ENCODE measurements around the gene WRAP53.
"Not testable (repeated sequence)": the region's sequence is repeated elsewhere in the genome, so short reads cannot be mapped to it uniquely, and the experiment has no call there.

WRAP53 gene

DNA sequence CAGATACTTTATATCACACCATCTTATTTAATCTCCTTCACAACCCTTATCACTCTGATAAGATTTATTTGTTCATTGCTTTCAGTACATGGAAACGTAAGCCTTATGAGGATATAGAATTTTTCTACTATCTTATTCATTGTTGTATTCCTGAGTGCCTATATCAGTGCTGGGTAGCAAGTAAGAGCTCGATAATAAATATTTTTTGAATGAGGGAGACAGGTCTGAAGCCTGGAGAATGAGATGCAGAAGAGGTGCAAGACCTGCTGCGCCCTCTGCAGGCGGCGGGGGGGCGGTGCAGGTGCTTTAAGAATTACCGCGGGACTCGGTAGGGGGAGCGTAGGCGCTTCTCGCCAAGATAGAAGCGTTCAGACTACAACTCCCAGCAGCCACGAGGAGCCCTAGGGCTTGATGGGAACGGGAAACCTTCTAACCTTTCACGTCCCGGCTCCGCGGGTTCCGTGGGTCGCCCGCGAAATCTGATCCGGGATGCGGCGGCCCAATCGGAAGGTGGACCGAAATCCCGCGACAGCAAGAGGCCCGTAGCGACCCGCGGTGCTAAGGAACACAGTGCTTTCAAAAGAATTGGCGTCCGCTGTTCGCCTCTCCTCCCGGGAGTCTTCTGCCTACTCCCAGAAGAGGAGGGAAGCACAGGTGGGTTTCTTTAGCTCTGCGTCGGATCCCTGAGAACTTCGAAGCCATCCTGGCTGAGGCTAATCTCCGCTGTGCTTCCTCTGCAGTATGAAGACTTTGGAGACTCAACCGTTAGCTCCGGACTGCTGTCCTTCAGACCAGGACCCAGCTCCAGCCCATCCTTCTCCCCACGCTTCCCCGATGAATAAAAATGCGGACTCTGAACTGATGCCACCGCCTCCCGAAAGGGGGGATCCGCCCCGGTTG lies at the start of gene WRAP53:
TSS of gene WRAP53 (plus strand) at position 570 of the 900 bp plus-strand sequence. CDS start at position 742, 172 bp downstream.
- Histone ChIP-seq H2AFZ (ENCODE audit: low read depth, low read length) (peak within 1 kb of the TSS; percentile 24), H3K4me1 (ENCODE audit: insufficient read depth, low read length) (peaks cover 33% of the 10 kb centered on the region), H3K9me3 (ENCODE audit: low read length) (no peaks in the 10 kb centered on the region), H3K36me3 (ENCODE audit: insufficient read depth, low read length) (peaks cover 4% of the 10 kb centered on the region), H3K27me3 (ENCODE audit: insufficient read depth, low read length) (no peaks in the 10 kb centered on the region), H3K4me3 (ENCODE audit: low read length) (peak within 1 kb of the TSS; percentile 83)

DNA sequence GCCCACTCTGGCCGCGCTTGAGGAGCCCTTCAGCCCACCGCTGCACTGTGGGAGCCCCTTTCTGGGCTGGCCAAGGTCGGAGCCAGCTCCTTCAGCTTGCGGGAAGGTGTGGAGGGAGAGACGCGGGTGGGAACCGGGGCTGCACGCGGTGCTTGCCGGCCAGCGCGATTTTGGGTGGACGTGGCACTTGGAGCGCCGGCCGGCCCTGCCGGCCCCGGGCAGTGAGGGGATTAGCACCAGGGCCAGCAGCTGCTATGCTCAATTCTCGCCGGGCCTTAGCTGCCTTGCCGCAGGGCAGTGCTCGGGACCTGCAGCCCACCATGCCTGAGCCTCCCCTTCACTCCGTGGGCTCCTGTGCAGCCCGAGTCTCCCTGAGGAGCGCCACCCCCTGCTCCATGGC lies 47.5 kb upstream of the WRAP53 start:
- Histone ChIP-seq H3K36me3 (ENCODE audit: insufficient read depth, low read length) (no peaks in the 10 kb centered on the region), H3K27me3 (ENCODE audit: insufficient read depth, low read length) (no peaks in the 10 kb centered on the region), H3K4me3 (ENCODE audit: low read length) (no peak overlapping the region), H3K4me1 (ENCODE audit: insufficient read depth, low read length) (peaks cover 7% of the 10 kb centered on the region), H2AFZ (ENCODE audit: low read depth, low read length) (no peak overlapping the region), H3K9me3 (ENCODE audit: low read length) (no peaks in the 10 kb centered on the region)

DNA sequence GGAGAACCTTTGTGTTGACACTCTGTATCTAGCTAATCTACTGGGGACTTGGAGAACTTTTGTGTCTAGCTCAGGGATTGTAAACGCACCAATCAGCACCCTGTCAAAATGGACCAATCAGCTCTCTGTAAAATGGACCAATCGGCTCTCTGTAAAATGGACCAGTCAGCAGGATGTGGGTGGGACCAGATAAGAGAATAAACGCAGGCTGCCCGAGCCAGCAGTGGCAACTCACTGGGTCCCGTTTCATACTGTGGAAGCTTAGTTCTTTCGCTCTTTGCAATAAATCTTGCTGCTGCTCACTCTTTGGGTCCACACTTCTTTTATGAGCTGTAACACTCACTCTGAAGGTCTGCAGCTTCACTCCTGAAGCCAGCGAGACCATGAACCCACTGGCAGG lies 46.6 kb upstream of the WRAP53 start:
- H2AFZ ChIP-seq (ENCODE audit: low read depth, low read length); H3K9me3 ChIP-seq (ENCODE audit: low read length); H3K36me3 ChIP-seq (ENCODE audit: insufficient read depth, low read length); H3K27me3 ChIP-seq (ENCODE audit: insufficient read depth, low read length); H3K4me3 ChIP-seq (ENCODE audit: low read length); H3K4me1 ChIP-seq (ENCODE audit: insufficient read depth, low read length): not testable (repeated sequence)

DNA sequence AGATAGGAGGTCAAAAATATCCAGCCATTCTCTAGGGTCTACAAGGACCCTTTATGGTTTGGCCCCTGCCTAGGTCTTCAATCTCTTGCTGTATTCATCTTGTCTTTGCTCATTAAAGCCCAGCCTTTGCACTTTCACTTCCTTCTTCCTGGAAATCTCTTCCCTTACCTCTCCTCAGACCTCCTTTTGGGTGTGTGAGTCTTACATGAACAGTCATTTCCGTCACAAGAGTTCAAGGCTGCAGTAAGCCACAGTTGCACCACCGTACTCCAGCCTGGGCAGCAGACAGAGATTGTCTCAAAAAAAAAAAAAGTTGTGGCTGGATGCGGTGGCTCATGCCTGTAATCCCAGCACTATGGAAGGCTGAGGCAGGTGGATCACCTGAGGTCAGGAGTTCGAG lies 43.5 kb upstream of the WRAP53 start:
- Histone ChIP-seq H3K36me3 (ENCODE audit: insufficient read depth, low read length) (no peaks in the 10 kb centered on the region), H3K27me3 (ENCODE audit: insufficient read depth, low read length) (no peaks in the 10 kb centered on the region), H3K4me1 (ENCODE audit: insufficient read depth, low read length) (no peaks in the 10 kb centered on the region), H3K9me3 (ENCODE audit: low read length) (no peaks in the 10 kb centered on the region), H2AFZ (ENCODE audit: low read depth, low read length) (no peak overlapping the region), H3K4me3 (ENCODE audit: low read length) (no peak overlapping the region)

DNA sequence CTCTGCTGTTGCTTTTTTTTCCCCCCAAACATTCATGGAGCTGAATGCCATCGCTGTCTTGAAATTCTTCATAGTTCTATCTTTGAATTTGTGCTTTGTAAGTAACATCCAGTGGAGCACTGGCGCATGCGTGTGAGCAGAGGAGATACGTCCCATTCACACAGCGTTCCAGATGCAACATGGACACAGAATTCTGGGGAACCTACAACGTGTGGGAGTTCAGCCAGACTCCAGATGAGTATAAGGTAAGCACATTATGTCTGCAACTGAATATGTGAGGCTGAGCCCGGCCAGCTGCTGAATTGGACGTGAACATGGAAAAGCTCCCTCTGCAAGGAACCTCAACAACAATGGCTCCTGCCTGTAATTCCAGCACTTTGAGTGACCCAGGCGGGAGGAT lies 41.8 kb upstream of the WRAP53 start:
- no peak overlapping the region for H2AFZ ChIP-seq (ENCODE audit: low read depth, low read length)
- no peaks in the 10 kb centered on the region for H3K9me3 ChIP-seq (ENCODE audit: low read length)
- no peaks in the 10 kb centered on the region for H3K27me3 ChIP-seq (ENCODE audit: insufficient read depth, low read length)
- no peaks in the 10 kb centered on the region for H3K36me3 ChIP-seq (ENCODE audit: insufficient read depth, low read length)
- H3K4me3 ChIP-seq (ENCODE audit: low read length), result no peak overlapping the region
- peaks cover 10% of the 10 kb centered on the region for H3K4me1 ChIP-seq (ENCODE audit: insufficient read depth, low read length)

DNA sequence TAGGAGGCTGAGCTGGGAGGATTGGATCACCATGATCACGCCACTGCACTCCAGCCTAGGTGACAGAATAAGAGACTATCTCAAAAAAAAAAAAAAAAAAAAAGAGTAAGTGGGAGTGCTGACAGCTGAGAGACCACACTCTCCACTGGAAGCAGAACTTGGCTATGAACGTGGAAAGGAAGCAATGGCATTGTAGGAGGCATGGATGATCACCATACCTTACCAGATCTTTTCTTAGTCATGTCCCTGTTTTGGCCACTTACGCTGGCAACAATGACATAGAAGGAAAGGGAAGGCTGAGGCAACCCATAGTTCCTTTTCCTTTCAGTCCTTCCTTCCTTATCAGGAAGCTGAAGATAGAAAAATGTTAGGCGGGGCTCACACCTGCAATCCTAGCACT lies 41.3 kb upstream of the WRAP53 start:
- Histone ChIP-seq H3K27me3 (ENCODE audit: insufficient read depth, low read length) (no peaks in the 10 kb centered on the region), H3K4me1 (ENCODE audit: insufficient read depth, low read length) (peaks cover 12% of the 10 kb centered on the region), H2AFZ (ENCODE audit: low read depth, low read length) (no peak overlapping the region), H3K36me3 (ENCODE audit: insufficient read depth, low read length) (no peaks in the 10 kb centered on the region), H3K4me3 (ENCODE audit: low read length) (no peak overlapping the region), H3K9me3 (ENCODE audit: low read length) (no peaks in the 10 kb centered on the region)

DNA sequence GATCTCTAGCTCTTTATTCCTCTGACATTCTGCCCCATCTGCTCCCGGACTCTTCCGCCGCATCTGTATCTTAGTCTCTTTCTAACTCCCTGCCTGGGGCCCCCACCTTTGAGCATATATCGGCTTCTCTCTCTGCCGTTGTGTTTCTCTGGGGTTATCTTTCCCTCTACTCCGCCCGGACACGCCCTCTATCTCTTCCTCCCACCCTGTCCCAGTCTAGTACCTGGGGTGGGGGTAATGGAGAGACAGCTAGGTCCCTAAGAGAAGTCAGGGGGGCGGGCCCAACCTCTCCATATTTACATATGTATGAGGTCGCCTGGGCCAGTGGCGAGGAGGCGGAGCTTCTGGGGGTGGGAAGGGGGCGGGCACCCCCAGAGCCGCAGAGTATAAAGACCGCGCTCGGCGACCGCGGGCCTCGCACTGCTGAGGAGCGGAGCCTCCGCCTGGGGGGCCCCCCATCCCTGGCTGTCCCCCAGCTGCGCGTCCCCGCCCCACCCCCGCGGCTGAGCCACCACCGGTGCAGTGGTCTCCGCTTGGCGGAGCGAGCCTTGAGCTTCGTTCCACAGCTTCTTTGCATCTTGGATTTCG lies 37.7 kb upstream of the WRAP53 start, which contains the start of gene ATP1B2:
TSS of gene ATP1B2 (plus strand) at position 418 of the 588 bp plus-strand sequence. CDS start 593 bp downstream, outside the sequence.
- Histone ChIP-seq H3K9me3 (ENCODE audit: low read length) (no peaks in the 10 kb centered on the region), H2AFZ (ENCODE audit: low read depth, low read length) (peak within 1 kb of the TSS; percentile 83), H3K36me3 (ENCODE audit: insufficient read depth, low read length) (peaks cover 10% of the 10 kb centered on the region), H3K4me1 (ENCODE audit: insufficient read depth, low read length) (peaks cover 14% of the 10 kb centered on the region), H3K27me3 (ENCODE audit: insufficient read depth, low read length) (no peaks in the 10 kb centered on the region), H3K4me3 (ENCODE audit: low read length) (peak within 1 kb of the TSS; percentile 51)

DNA sequence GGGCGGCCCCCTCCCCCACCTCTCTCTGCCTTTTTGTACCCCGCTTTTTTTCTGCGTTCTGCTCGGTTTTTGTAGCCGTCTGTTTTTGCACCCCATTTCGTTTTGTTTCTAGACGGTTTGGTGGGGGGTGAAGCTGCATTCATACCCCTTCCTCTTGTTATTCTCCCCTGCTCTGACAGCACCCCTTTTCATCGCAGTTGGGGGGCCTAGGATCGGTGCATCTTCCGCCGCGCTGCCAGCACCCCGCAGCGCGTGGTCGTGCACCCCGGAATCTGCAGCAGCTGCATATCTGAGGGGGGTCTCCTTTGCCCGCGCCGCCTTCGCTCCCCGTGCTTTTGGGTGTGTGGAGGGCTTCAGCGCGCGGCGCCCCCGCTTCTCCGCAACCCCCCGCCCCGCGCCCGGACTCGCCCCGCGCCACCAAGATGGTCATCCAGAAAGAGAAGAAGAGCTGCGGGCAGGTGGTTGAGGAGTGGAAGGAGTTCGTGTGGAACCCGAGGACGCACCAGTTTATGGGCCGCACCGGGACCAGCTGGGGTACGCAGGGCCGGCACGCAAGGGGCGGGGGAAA lies 37.1 kb upstream of the WRAP53 start:
- H3K27me3 ChIP-seq (ENCODE audit: insufficient read depth, low read length), result no peaks in the 10 kb centered on the region
- peaks cover 15% of the 10 kb centered on the region for H3K4me1 ChIP-seq (ENCODE audit: insufficient read depth, low read length)
- H3K36me3 ChIP-seq (ENCODE audit: insufficient read depth, low read length), result peaks cover 10% of the 10 kb centered on the region
- H2AFZ ChIP-seq (ENCODE audit: low read depth, low read length), result peak overlapping the region; percentile 83
- no peaks in the 10 kb centered on the region for H3K9me3 ChIP-seq (ENCODE audit: low read length)
- H3K4me3 ChIP-seq (ENCODE audit: low read length), result peak overlapping the region; percentile 51

DNA sequence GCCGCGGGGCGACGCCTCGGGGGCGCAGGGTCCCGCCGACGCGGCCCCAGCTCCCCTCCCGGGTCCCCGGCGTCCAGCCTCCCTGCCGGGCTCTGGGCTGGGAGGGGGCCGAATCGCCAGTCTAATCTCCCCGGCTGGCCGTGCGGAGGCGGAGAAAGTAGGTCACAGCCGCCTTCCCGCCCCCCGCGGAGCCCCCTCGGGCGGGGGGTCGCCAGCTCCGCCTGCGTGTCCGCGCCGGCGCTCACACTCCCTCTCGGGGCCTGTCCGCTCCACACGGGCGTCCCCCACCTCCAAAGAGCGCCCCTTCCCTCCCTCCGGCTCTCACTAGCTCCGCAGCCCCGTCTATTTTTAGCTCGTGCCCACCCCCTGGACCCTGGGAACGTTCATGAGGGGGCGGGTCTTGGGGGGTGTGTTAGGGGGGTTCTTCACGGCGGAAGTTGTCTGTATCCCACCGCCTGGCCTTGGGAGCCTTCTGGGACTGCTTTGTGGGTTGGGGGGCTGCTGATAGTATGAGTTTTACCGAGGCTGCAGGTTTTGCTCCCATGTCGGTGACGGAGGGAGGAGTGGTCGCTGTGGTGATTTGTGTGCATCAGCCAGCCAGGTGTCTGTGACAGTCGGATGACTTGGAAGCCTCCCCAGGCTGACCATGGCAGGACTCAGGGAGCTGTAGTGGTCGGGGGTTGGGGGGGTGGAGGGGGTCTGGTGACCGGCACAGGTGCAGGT lies 36.5 kb upstream of the WRAP53 start:
- H3K4me3 ChIP-seq (ENCODE audit: low read length), result peak overlapping the region; percentile 51
- H3K27me3 ChIP-seq (ENCODE audit: insufficient read depth, low read length), result no peaks in the 10 kb centered on the region
- peaks cover 10% of the 10 kb centered on the region for H3K36me3 ChIP-seq (ENCODE audit: insufficient read depth, low read length)
- peaks cover 21% of the 10 kb centered on the region for H3K4me1 ChIP-seq (ENCODE audit: insufficient read depth, low read length)
- H3K9me3 ChIP-seq (ENCODE audit: low read length), result no peaks in the 10 kb centered on the region
- peak overlapping the region; percentile 51 for H2AFZ ChIP-seq (ENCODE audit: low read depth, low read length)

DNA sequence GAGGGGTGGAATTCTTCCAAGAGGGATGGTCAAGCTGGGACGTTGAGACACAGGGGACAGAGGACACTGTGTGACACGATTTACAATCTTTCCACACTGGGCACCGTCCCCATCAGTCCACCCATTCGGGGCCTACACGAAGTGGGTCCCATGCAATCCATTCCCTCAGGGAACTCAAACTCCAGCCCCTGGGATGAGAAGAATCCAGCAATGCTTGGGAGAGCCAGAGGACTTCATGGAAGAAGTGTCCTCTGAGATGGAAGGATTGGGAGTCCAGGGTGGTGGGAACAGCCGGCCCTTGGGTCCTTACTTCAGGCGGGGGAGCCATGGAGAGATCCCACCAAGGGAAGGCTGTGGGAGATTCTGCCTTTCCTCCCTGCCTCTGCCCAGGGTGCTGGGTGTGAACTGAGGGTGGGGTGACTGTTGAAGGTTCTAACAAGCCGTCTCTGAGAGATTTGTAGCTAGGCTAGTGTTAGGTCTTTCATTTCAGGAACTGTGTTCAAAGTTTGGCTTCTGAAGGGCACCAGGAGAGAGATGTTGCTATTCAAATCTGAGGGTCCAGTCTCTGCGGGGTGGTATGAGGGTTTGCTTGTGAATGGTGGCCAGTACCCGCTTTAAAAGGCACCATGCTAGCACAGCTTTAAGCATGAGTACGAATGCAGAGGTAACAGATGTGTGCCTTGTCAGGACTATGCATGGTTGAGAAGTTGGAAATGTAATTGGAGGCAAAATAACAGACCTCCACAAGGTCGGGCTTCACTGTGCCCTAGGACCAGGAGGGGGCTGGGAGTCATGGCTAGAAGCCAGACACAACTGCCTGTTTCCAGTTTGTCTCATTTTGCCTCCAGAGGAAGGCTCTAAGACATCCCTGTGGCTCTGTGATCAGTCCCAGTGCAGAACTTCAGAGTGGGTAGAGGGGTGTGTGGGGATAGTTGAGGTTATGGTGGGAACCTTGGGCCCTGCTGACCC lies 35.6 kb upstream of the WRAP53 start:
- H2AFZ ChIP-seq (ENCODE audit: low read depth, low read length), result no peak overlapping the region
- no peaks in the 10 kb centered on the region for H3K27me3 ChIP-seq (ENCODE audit: insufficient read depth, low read length)
- H3K9me3 ChIP-seq (ENCODE audit: low read length), result no peaks in the 10 kb centered on the region
- peak overlapping the region; percentile 51 for H3K4me3 ChIP-seq (ENCODE audit: low read length)
- H3K4me1 ChIP-seq (ENCODE audit: insufficient read depth, low read length), result peaks cover 27% of the 10 kb centered on the region
- H3K36me3 ChIP-seq (ENCODE audit: insufficient read depth, low read length), result peaks cover 10% of the 10 kb centered on the region

DNA sequence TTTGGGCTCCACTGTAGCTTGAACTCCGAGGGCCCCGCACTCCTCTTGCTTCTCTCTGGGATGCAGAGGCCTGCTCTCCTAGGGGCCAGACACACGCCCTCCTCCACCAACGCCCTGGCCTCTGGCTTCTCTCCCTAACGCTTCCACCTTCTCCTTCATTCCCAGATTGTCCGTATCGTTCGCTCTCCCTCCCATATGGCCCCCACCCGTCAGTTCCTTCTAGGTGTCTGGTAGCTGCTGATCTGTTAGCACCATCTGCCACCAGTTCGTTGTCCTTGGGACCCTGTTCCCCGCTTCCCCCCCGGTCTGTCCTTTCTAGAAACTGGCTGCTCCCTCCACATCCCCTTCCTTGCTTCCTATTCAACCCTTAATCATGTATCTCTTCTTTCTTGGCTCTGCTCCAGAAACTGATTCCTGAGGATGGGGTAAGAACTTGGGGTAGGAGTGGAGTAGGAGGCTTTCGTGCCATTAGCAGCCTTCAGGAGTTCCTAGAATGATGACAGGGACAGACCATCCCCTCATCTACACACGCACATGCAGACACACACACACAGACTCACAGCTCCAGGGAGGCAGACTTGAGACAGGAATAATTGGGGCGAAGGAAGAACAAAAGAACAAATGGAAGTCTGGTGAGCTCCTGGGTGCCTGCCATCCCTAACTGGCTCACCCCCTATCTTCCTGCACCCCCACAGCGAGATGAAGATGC lies 33.3 kb upstream of the WRAP53 start:
- no peak overlapping the region for H2AFZ ChIP-seq (ENCODE audit: low read depth, low read length)
- H3K4me3 ChIP-seq (ENCODE audit: low read length), result no peak overlapping the region
- H3K27me3 ChIP-seq (ENCODE audit: insufficient read depth, low read length), result no peaks in the 10 kb centered on the region
- peaks cover 27% of the 10 kb centered on the region for H3K4me1 ChIP-seq (ENCODE audit: insufficient read depth, low read length)
- H3K36me3 ChIP-seq (ENCODE audit: insufficient read depth, low read length), result peaks cover 10% of the 10 kb centered on the region
- H3K9me3 ChIP-seq (ENCODE audit: low read length), result no peaks in the 10 kb centered on the region

DNA sequence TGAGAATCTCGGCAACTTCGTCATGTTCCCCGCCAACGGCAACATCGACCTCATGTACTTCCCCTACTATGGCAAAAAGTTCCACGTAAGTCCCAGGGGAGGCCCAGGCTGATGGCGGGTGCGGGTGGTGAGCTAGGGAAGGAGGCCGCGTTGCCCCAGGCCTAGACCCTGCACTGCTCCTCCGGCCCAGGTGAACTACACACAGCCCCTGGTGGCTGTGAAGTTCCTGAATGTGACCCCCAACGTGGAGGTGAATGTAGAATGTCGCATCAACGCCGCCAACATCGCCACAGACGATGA lies 32.8 kb upstream of the WRAP53 start:
- H3K4me3 ChIP-seq (ENCODE audit: low read length), result no peak overlapping the region
- peaks cover 22% of the 10 kb centered on the region for H3K4me1 ChIP-seq (ENCODE audit: insufficient read depth, low read length)
- peaks cover 10% of the 10 kb centered on the region for H3K36me3 ChIP-seq (ENCODE audit: insufficient read depth, low read length)
- H3K9me3 ChIP-seq (ENCODE audit: low read length), result no peaks in the 10 kb centered on the region
- no peak overlapping the region for H2AFZ ChIP-seq (ENCODE audit: low read depth, low read length)
- no peaks in the 10 kb centered on the region for H3K27me3 ChIP-seq (ENCODE audit: insufficient read depth, low read length)
